Measurements from ENCODE around the gene DBI. TPM values are rescaled to one million over a fixed set of nuclear protein-coding genes. Genes with fewer than 3 reads are reported as not detected.

The DBI gene
- total and polyA plus RNA-seq, 2 of the 8 experiments (the other 6 are each of a cell fraction or from before 2014, with no cell fraction given), result 180 to 212 TPM

GRCh38 chr2:119349289-119349688 is 17.5 kb upstream of the DBI start:
- no peaks in the 10 kb centered on the region for H3K79me1 ChIP-seq (ENCODE audit: low read depth, low read length)
- H3K18ac ChIP-seq (ENCODE audit: extremely low read depth, low read length), result no peak overlapping the region
- no peaks in the 10 kb centered on the region for H3K9me3 ChIP-seq (ENCODE audit: insufficient read depth in 2 of 2, low read depth in 1 of 2, low read length in 1 of 2)
- no peak overlapping the region for H3K4me2 ChIP-seq (ENCODE audit: insufficient read depth in 1 of 2, low read depth in 2 of 2, low read length in 2 of 2)
- H2AK5ac ChIP-seq (ENCODE audit: low read depth, low read length), result no peak overlapping the region
- no peaks in the 10 kb centered on the region for H3K36me3 ChIP-seq (ENCODE audit: control insufficient read depth in 2 of 4, insufficient read depth in 4 of 4, low read length in 3 of 4)
- peaks cover 0 to 8% (median 3%) of the 10 kb centered on the region in 4 experiments; a peak in 4 of 7 replicates for H3K4me1 ChIP-seq (replicated peaks in 1 of 4; ENCODE audit: control insufficient read depth in 3 of 4, insufficient read depth in 4 of 4, low read length in 3 of 4)
- FAIRE-seq (no peak), DNase-seq (ENCODE audit: low read depth in 1 of 2, low spot score in 2 of 2) (no peak)
- ChIA-PET POLR2A (ENCODE audit: partially characterized antibody) (interaction anchor here (4.1 kb wide), 1 partner anchor 16 kb away, joined by 35 read pairs; the partner anchor contains the start of genes C2orf76 and DBI), CTCF (ENCODE audit: partially characterized antibody) (interaction anchor here (1.5 to 2.4 kb wide), 4 partner anchors 11 to 211 kb away, joined by 3 to 7 read pairs (median 4); no protein-coding TSS in a partner anchor)
- H3K23ac ChIP-seq (ENCODE audit: insufficient read length), result no peak overlapping the region
- H3K79me2 ChIP-seq (ENCODE audit: control insufficient read depth in 1 of 2, insufficient read depth in 2 of 2, low read length in 2 of 2), result no peaks in the 10 kb centered on the region
- no peak overlapping the region for H2BK15ac ChIP-seq (ENCODE audit: low read length)
- H2BK20ac ChIP-seq (ENCODE audit: low read length), result no peak overlapping the region
- no peak for TF ChIP-seq KDM1A (IDR thresholded peaks at IDR 0.05; ENCODE audit: borderline replicate concordance, low read length)
- TF ChIP-seq POLR2AphosphoS5 (IDR thresholded peaks at IDR 0.05; ENCODE audit: low read depth, low read length), result no peak
- no peak for TF ChIP-seq PHF8 (conservative IDR thresholded peaks at IDR 0.05; ENCODE audit: low read depth, low read length)
- TF ChIP-seq MAFK (IDR thresholded peaks at IDR 0.05; ENCODE audit: low read depth, low read length), result no peak
- TF ChIP-seq CBX5 (IDR thresholded peaks at IDR 0.05; ENCODE audit: low read depth, low read length), result no peak
- H2BK120ac ChIP-seq (replicated peaks; ENCODE audit: low read depth, low read length), result no peak overlapping the region
- H3K56ac ChIP-seq (replicated peaks; ENCODE audit: insufficient read length, low read depth, low read length), result no peak overlapping the region
- no peak overlapping the region for H3K4ac ChIP-seq (replicated peaks; ENCODE audit: insufficient read length, low read depth, low read length)
- no peak overlapping the region for H2BK12ac ChIP-seq (ENCODE audit: low read depth, low read length)
- H3K27me3 ChIP-seq (replicated peaks in 1 of 4; ENCODE audit: control insufficient read depth in 3 of 4, extremely low read depth in 1 of 4, insufficient read depth in 3 of 4, low read length in 3 of 4), result no peaks in the 10 kb centered on the region
- H4K20me1 ChIP-seq (replicated peaks in 1 of 2; ENCODE audit: control insufficient read depth in 1 of 2, insufficient read depth in 2 of 2, low read length in 2 of 2), result no peaks in the 10 kb centered on the region
- no peak overlapping the region for H2BK5ac ChIP-seq (ENCODE audit: low read depth, low read length)
- no peak overlapping the region for H3K14ac ChIP-seq (ENCODE audit: insufficient read length)
- no peak overlapping the region for H3K4me3 ChIP-seq (ENCODE audit: extremely low read depth in 1 of 4, insufficient read depth in 2 of 4, low read depth in 3 of 4, low read length in 4 of 4)
- no peak overlapping the region for H4K5ac ChIP-seq (ENCODE audit: insufficient read length, low read depth, low read length)
- no peak overlapping the region for H3K9ac ChIP-seq (replicated peaks in 1 of 4; ENCODE audit: extremely low read depth in 1 of 4, low read depth in 3 of 4, low read length in 3 of 4)
- no peak overlapping the region for H4K91ac ChIP-seq (replicated peaks; ENCODE audit: insufficient read length, low read length)
- no peaks in the 10 kb centered on the region for H3K23me2 ChIP-seq (ENCODE audit: low read depth, low read length)
- no peak overlapping the region for H3K27ac ChIP-seq (ENCODE audit: low read depth, low read length)
- 0 out of 2 replicates have a peak overlapping the region, but pooled peaks have one; percentile 25 for H4K8ac ChIP-seq (ENCODE audit: extremely low read depth, insufficient read depth, low read length)
- no peak overlapping the region for H2AFZ ChIP-seq (ENCODE audit: low read length)
- WGBS, 2 experiments (ENCODE audit: extremely low coverage in 1 of 2, insufficient coverage in 1 of 2, insufficient read length in 1 of 2, insufficient replicate concordance in 2 of 2, low coverage in 1 of 2, low lambda C conversion rate in 2 of 2, missing lambda C conversion rate in 1 of 2), result 88% methylated on average over 6 of the region's 6 CpGs; no CpG with 5 or more reads in 1 of the 2 experiments
